Measurements from ENCODE around the gene ZNF581.
A peak's percentile ranks its signal among the peaks of the same experiment; 100 is the strongest.

The ZNF581 gene

DNA sequence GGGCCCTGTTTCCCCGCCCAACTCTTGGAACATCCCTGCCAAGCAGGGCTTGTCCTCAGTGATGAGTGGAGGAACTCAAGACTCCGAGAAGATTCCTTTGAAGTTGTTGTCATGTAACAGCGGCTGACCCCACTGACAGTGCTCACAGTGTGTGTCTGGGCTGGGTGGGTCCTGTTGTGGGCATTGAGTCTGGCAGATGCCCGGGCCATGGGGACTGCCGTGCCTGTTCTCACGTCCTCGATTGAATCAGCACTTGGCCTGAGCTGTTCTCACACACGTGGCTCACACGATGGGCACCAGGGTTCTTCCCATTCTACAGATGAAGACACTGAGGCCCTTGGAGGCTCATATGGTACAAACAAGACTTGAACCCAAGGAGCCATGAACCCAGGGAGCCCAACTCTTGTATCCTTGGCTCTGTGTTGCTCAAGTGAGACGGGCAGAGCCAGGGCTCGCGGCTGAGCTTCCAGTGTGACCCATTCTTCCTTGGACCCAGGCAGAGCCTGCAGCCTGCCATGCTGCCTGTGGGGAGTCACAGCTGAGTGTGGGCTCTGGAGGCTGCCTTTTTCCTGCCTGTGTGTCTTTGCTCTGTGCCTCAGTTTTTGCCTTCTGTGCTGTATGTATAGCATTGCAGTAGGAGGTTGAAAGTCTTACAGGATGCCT, 23.0 kb downstream of the ZNF581 start:
- DNase-seq (ENCODE audit: low spot score): no peak

DNA sequence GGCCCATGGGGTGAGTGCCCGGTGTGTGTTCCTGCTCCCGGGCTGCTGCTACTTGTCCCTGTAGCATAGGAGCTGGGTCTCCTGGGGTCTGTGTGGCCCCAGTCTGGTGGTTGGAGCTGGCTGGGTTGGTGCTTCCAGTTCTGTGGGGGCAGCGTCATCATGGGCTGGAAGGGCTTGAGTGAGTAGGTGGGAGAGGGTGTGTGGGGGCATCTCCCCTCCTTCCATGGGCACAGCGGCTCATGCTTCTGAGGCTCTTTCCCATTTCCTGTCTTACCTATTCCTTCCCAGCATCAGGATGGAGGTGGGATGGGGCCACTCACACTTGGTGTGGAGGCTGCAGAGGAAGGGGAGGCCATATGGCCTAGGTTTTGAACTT, 23.5 kb downstream of the ZNF581 start:
- DNase-seq (ENCODE audit: low spot score): no peak

DNA sequence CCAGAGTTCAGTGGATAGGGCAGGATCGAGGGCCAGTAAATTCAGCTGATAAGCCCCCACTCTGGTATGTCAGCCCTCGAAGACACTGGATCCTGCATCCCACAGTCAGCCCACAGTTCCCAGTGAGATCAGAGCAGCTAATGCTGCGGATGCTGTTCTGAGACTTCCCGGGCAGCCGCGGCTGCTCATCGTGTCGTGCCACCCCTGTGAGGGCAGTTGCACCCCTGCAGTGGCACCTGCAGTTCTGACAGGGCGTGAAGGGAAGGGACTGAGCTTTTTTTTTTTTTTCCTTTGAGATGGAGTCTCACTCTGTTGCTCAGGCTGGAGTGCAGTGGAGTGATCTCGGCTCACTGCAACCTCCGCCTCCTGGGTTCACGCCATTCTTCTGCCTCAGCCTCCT, 24.1 kb downstream of the ZNF581 start:
- DNase-seq (ENCODE audit: low spot score): no peak

DNA sequence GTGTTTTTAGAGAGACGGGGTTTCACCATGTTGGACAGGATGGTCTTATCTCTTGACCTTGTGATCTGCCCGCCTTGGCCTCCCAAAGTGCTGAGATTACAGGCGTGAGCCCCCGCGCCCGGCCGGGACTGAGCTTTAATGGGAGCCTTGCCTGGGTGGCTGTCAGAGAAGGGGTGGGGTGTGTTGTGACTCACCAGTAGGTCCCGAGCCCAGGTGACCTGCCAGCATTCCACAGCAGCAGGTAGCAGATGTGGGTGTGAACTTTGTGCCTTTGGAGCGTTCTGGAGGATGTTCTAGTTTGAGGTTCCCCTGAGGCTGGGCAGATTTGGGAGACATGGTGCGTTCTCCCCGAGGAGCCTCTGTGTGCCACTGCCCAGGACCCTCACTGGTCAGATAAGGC, 24.5 kb downstream of the ZNF581 start:
- peak; percentile 53 for DNase-seq (ENCODE audit: low spot score)

DNA sequence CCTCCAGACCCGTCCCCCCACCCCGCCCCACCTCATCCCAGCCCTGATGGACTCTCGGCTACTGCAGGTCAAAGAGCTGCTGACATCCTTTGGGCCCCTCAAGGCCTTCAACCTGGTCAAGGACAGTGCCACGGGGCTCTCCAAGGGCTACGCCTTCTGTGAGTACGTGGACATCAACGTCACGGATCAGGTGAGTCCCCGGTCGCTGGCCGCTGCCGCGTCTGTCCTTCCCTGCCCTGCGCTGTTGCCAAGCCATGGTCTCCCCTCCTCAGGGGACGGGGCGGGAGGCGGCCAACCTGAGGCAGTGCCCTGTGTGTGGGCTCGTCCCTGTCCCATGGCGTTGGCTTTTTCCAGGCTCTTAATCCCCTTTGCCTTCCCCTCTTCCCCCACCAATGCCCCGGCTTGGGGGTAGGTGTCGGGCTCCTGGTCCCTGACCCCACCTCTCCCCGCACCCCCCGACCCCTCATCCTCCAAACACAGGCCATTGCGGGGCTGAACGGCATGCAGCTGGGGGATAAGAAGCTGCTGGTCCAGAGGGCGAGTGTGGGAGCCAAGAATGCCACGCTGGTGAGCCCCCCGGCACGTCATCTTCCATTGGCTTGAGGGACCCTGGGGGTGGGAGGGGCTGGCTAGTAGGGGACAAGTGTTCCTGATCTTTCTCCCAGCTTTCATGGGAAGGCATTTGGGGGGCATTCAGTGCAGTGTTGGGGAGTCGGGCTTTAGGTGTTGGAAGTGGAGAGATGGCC, 25.3 kb downstream of the ZNF581 start:
- no peak for DNase-seq (ENCODE audit: low spot score)

DNA sequence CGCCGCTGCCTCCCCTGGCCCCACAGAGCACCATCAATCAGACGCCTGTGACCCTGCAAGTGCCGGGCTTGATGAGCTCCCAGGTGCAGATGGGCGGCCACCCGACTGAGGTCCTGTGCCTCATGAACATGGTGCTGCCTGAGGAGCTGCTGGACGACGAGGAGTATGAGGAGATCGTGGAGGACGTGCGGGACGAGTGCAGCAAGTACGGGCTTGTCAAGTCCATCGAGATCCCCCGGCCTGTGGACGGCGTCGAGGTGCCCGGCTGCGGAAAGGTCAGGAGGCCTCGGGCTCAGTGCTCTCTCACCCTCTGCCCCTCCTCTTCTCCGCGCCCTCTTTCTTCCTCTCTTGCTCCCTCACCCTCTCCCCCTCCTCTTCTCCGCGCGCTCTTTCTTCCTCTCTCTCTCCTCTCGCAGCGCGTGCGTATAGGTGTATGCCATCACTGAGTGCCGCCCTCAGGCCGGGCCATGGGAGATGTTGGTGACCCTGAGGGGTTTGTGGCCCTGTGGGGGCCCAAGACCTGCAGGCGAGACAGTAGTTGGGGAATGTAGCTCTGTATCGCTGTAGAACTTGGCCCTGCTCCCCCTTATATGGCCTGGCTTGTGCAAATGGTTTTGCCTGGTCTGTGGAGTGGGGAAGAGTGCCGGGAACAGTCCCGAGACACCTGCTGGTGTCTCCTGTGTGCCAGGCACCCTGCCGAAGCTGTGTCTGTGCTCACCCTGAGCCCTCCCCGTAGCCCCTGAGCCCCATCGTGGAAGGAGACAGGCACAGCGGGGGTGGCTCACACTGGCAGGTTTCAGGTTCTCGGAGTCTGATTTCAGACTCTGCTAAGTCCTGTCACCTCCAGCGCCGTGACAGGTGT, 26.2 kb downstream of the ZNF581 start:
- DNase-seq (ENCODE audit: low spot score): peak; percentile 78

DNA sequence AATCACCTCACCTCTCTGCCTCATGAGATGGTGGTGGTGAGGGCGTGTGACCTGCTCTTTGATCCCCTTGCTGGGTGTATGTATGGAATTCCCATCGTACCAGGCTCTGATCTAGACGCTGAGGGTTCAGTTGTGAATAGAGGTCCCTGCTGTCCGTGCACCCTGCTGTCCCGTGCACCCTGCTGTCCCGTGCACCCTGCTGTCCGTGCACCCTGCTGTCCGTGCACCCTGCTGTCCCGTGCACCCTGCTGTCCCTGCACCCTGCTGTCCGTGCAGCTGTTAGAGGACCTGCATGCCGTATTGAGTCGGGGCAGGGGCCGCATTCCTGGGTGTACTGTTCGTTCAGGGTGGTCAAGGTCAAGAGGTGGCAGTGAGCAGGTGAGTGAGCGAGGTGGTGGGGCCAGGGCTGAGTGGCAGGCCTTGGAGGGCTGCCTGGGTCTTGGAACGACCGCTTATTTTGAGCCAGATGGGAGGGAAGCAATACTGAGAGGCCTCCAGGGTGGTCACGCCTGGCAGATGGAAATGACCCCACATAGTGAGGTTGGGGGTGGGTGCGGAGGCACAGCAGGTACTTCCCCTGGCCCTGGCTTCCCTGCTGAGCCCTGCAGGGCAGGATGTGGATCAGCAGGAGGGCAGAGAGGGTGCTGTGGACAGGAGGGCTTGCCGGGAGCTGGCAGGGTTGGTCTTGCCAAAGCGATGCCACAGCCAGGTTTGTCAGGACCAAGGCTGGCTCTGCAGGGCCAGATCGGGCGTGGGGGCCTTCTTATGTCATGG, 27.0 kb downstream of the ZNF581 start:
- no peak for DNase-seq (ENCODE audit: low spot score)

DNA sequence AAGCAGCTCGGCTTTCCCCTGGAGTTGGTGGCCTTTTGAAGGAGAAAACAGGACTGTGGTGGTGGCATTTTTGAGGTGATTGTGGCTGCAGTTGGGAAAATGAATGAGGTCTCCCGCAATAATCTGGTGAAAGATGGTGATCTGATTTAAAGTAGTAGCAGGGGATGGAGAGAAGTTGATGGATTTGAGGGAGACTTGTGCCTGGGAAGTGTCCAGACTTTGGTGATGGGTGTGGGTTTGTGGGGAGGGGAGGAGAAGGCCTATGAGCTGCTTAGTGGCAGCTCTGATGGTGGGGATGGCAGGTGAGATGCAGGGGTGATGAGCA, 27.6 kb downstream of the ZNF581 start:
- DNase-seq (ENCODE audit: low spot score): no peak

DNA sequence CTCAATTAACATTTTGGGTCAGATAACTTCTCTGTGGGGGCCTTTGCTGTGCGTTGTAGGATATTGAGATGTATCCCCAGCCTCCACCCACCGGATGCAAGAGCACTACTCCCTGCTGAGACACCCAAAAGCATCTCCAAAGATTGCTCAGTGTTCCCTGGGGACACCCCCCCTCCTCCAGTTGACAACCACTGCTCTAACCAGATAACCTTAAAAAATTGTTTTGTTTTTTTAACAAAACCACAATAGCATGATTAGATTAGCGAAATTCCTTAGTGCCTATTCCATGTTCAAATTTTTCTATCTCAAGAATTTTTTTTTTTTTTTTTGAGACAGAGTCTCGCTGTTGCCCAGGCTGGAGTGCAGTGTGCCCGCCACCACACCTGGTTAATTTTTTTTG, 29.0 kb downstream of the ZNF581 start:
- DNase-seq (ENCODE audit: low spot score): no peak

DNA sequence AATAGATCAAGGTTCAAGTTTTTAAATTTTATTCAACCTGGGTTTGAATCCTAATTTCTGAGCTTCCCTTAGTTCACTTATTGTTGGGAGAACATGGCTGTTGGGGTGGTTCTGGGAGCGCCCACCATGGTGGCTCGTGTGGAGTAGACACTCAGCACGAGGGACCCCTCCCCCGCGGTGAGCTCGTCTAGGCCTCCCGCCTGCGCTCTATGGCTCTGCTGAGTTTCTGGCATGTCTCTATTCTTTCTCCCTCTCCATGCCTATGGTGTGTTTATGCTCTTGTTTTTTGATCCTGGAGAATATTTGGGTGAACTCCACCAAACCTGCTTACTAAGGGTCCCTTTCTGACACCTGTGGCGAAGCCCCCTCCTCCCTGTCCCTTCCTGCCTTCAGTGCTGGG, 30.0 kb downstream of the ZNF581 start:
- DNase-seq (ENCODE audit: low spot score): no peak

DNA sequence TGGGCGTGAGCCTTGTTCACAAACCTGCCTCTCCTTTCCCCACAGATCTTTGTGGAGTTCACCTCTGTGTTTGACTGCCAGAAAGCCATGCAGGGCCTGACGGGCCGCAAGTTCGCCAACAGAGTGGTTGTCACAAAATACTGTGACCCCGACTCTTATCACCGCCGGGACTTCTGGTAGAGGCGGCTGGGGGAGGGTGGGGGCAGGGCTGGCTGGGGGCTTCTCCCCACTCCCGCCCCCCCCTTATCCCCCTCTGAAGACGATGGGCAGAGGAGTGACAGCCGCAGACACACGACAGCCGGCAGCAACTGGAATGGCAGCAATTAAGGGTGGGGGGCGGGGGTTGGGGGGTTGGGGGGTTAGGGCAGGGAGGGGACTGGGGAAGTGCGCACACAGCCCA, 30.4 kb downstream of the ZNF581 start:
- DNase-seq (ENCODE audit: low spot score): no peak

DNA sequence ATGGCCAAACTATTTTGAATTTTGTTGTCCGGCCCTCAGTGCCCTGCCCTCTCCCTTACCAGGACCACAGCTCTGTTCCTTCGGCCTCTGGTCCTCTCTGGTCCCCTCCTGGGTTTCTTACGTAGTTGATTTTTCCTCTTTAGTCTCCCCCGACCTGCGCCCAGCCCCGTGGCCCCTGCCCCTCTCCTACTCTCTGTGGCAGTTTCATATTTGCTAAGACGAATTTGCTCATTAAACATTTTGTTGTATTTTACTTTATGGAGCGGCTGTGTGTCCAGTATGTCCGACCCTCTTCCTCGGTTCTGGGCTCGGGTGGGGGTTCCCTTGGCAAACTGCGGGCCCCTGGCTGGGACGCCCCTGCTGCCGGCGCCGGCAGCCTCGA, 31.0 kb downstream of the ZNF581 start:
- no peak for DNase-seq (ENCODE audit: low spot score)

DNA sequence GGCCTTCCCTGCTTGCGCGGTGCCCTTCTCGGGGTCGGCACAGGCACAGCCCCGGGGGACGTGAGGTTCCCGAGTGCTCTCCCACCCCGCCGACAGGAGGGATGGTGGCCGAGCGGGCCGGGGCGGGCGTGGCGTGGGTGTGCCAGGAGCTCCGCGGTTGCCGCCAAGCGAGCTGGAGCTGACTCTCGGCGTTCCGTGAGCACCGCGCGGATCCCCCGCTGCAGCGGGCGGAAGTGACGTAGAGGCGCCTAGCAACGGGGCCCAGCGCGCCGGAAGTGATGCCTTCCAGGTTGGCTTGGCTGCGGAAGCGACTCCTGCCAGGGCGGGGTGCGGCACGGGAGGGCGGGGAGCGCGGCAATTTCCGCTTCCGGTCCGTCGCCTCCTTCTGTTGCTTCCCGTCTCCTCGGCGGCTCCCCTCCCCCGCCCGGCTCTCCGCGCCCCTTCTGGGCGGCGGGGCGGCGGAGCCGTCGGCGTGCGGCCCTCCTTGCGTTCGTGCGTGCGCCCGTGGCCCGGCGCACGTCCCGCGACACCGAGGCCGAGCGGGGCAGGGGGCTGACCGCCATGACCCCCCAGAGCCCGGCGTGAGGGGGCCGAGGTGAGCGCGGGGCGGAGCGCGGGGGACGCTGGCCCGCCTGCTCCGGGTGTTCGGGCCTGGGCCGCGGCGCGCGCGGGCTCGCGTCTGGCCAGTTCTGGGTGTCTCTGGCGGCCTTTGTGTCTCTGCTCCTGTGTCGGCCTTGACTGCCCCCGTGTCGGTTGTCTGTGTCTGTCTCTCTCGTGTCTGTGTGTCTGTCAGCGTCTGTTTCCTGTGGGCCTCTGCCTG, 31.6 kb downstream of the ZNF581 start, which contains the start of gene EPN1:
TSS of gene EPN1 (plus strand) at position 386 of the 820 bp plus-strand sequence. CDS start 3,402 bp downstream, outside the sequence.
- DNase-seq (ENCODE audit: low spot score): peak; percentile 95

DNA sequence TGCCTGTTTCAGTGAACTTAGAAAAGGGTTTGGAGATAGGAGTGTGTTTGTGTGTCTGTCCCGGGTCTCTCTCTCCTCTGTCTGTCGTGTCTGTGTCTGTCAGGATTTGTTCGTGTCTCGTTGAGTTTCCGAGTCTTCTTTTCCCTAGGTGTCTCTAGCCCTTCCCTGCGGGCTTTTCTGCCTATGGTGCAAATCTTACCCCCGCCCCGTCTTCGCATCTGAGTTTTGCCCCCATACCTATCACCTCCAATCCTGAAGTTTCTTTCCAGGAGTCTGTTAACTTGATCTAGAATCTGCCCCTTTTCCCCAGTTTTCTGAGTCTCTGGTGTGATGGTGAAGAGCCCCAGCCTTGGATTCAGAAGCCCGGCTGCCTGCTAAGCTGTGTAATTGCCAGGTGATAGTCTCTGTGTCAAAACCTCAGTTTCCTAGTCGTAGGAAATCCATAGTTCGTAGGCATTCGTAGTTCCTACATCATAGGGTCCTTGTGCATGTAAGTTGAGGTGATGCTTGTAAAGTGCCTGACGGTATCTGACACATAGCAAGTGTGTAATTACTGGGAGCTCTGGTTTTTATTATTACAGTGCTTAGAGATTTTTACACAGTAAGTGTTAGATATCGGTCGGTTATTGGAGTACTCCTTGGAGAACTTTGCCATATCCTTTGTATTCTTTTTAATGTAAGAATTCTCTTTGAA, 32.4 kb downstream of the ZNF581 start:
- DNase-seq (ENCODE audit: low spot score): no peak

DNA sequence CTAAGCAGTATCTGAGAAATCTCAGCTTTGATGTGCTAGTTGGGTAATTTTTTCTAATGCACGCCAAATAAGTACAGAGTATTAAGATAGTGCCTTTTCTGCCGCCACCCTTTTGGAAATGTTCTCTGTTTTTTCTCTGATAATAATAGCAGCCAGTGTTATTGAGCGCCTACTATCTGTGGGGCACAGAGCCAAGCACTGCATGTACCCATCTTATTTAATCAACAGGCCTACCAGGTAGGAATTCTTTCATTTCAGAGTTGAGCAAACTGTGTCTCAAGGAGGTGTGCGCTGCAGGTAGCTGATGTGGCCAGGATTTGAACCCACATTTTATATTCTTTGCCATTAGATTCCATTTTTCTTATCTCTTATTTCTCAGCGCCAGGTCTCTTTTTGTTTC, 32.9 kb downstream of the ZNF581 start:
- peak; percentile 34 for DNase-seq (ENCODE audit: low spot score)

DNA sequence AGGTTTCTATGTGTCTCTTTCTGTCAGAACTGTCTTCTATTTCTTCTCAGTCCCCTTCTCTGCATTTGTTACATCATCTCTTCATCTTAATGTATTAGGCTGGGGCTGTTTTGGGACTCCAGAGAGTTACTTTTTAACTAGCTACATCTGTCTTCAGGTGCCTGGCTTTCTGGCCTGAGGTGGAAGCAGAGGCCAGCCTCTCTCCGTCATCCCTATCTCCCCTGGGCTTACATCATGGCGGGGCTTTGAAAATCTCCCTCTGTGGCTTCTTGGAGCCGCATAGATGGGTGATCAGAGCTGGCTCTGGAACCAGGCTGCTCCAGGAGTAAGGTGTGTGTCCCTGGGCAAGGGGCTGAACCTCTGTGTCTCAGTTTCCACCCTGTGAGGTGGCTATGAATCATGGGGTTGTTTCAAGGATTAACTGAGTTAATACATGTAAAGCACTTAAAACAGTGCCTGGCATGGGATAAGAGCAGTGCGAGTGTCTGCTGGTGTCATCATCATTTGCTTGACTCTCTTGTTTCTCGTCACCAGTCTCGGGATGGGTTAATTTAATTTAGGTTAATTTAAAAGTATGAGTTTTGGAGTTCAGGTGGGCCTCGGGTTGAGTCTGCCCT, 33.5 kb downstream of the ZNF581 start:
- DNase-seq (ENCODE audit: low spot score): no peak

DNA sequence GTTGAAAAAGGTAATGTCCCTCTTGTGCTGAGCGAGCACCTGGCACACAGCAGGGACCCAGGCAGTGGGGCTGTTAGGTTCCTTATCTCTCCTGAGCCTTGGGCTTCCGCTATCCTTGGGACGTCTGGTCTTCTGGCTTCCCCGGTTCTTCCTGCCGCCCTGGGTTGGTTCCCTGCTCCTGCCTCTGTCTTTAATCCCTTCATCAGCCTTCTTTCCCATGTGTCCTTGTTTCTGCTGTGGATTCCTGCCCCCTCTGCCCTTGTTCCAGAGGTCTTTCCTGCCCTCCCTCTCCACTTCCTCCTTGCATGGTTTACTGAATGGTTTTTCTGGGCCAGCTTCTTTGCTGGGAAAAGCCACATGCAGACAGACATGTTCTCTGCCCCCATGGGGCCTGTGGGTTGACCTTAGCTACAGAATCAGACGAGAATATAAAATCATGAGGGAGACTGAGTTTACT, 34.2 kb downstream of the ZNF581 start:
- DNase-seq (ENCODE audit: low spot score): no peak

DNA sequence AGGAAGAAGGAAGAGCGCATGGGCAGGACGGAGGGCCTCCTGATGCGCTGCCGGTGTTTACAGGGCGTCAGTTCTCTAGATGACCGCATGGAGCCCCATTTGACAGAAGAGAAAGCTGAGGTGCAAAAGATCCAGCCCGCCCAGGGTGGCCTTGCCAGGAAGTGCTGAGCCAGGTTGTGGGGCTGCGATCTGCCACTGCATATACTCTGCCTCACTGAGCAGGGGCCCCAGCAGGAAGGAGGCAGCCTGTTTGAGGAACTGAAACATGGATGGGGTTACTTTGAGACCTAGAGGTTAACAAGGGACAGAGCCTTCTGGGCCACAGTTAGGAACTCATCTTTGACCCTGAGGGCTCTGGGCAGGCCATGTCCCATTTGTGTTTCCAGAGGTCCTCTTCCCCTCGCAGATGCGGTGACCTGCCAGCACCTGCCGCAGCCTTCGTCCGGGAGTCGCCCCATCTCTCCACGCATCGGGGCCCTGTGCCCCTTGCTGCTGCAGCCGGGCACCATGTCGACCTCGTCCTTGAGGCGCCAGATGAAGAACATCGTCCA, 34.7 kb downstream of the ZNF581 start:
- no peak for DNase-seq (ENCODE audit: low spot score)

DNA sequence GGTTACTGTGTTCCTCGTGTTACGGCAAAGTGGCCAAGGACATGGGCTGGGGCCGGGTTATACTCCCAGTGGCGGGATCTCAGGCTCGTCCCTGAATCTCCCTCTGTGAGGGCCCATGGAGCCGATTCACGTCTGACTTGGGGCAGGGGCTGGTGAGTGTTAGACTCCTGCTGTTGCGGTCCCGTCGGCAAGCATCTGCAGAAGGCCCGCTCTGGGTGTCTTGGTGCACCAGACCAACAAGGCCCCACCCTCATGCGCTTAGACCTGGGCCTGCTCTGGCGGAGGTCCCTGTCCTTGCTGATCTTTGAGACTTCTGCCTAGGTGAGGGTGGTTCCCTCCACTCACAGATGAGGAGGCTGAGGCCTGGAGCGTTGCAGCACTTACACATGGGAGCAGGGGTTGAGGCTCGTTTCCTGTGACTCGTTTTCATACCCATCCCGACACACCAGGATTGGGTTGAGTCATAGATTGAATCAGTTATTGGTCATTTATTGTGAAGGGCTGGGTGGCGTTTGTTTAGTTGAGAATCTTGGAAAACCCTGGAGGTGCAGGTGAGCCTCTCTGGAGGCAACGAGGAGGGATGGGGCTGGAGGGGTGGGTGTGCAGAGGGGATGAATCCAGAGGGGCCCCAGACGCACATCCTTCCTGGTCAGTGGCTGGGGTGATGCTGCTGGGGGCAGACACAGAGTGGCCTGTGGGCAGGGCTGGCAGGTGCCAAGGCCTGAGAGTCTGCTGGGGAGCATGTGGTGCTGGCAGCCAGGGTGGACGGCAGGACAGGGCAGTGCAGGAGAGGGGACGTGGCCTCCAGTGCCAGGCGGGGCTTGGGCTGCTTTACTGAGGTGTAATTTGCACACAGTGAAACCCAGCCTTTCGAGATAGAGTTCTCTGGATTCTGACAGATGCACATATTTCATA, 36.2 kb downstream of the ZNF581 start:
- DNase-seq (ENCODE audit: low spot score): no peak

Data from putamen (tissue), 1 donor.